Measurements from ENCODE around the gene SEPTIN8. TPM values are rescaled to one million over a fixed set of nuclear protein-coding genes. Genes with fewer than 3 reads are reported as not detected.

SEPTIN8 gene
- total and polyA plus RNA-seq, 8 donors: 15.5 to 47.3 (median 32.3) TPM

- peak in 1 of 2 donors; percentile 83 for DNase-seq
- no peaks in the 10 kb centered on the region for H3K27me3 ChIP-seq
- 72 to 81% (median 78%) methylated on average over 13 of the region's 13 CpGs for WGBS, 5 donors
- peaks cover 54 to 91% (median 76%) of the 10 kb centered on the region in 4 donors for H3K36me3 ChIP-seq
- TF ChIP-seq POLR2A (IDR thresholded peaks at IDR 0.05): no peak
- no peak for TF ChIP-seq EP300 (IDR thresholded peaks at IDR 0.05)
- no peak for TF ChIP-seq CTCF (IDR thresholded peaks at IDR 0.05)
- TF ChIP-seq POLR2AphosphoS5 (IDR thresholded peaks at IDR 0.05): no peak
- no peak overlapping the region for H3K4me3 ChIP-seq
- intact Hi-C loops (cut with DNase I; ENCODE audit: low total_unique reads): no loop called here
- no peak overlapping the region for H3K27ac ChIP-seq
- no peaks in the 10 kb centered on the region for H3K9me3 ChIP-seq
- no peaks in the 10 kb centered on the region for H3K4me1 ChIP-seq
Observed at GRCh38 chr5:132759114-132760048, 17.7 kb downstream of the SEPTIN8 start.

- Histone ChIP-seq H3K4me1 (peaks cover 0 to 3% (median 1%) of the 10 kb centered on the region in 4 donors), H3K4me3 (no peak overlapping the region), H3K27me3 (no peaks in the 10 kb centered on the region), H3K36me3 (peaks cover 45 to 81% (median 67%) of the 10 kb centered on the region in 4 donors), H3K27ac (no peak overlapping the region), H3K9me3 (no peaks in the 10 kb centered on the region)
- intact Hi-C loops (cut with DNase I; ENCODE audit: low total_unique reads): no loop called here
- DNase-seq: no peak
- TF ChIP-seq POLR2AphosphoS5 (IDR thresholded peaks at IDR 0.05) (no peak), EP300 (IDR thresholded peaks at IDR 0.05) (no peak), POLR2A (IDR thresholded peaks at IDR 0.05) (no peak), CTCF (IDR thresholded peaks at IDR 0.05) (no peak)
- 68 to 83% (median 73%) methylated on average over 13 of the region's 13 CpGs for WGBS, 5 donors
Observed at GRCh38 chr5:132758451-132758850, 18.6 kb downstream of the SEPTIN8 start.

- no peak overlapping the region for H3K27ac ChIP-seq
- TF ChIP-seq POLR2AphosphoS5 (IDR thresholded peaks at IDR 0.05) (no peak), POLR2A (IDR thresholded peaks at IDR 0.05) (no peak), CTCF (IDR thresholded peaks at IDR 0.05) (no peak), EP300 (IDR thresholded peaks at IDR 0.05) (no peak)
- DNase-seq: no peak
- 85 to 91% (median 87%) methylated on average over 3 to 5 of the region's 5 CpGs for WGBS, 5 donors
- intact Hi-C loops (cut with DNase I; ENCODE audit: low total_unique reads): no loop called here
- peaks cover 0 to 6% (median 4%) of the 10 kb centered on the region in 4 donors for H3K4me1 ChIP-seq
- no peaks in the 10 kb centered on the region for H3K9me3 ChIP-seq
- H3K27me3 ChIP-seq: no peaks in the 10 kb centered on the region
- peaks cover 34 to 68% (median 50%) of the 10 kb centered on the region in 4 donors for H3K36me3 ChIP-seq
- H3K4me3 ChIP-seq: no peak overlapping the region
Observed at GRCh38 chr5:132756542-132756941, 20.5 kb downstream of the SEPTIN8 start.

- Histone ChIP-seq H3K4me1 (peaks cover 0 to 6% (median 4%) of the 10 kb centered on the region in 4 donors), H3K27me3 (no peaks in the 10 kb centered on the region), H3K36me3 (peaks cover 23 to 55% (median 34%) of the 10 kb centered on the region in 4 donors), H3K9me3 (no peaks in the 10 kb centered on the region), H3K27ac (no peak overlapping the region), H3K4me3 (no peak overlapping the region)
- intact Hi-C loops (cut with DNase I; ENCODE audit: low total_unique reads): no loop called here
- DNase-seq: peak in 1 of 2 donors; percentile 62
- no peak for TF ChIP-seq POLR2A (IDR thresholded peaks at IDR 0.05)
Observed at GRCh38 chr5:132754947-132755346, 22.1 kb downstream of the SEPTIN8 start.

- H3K4me3 ChIP-seq: no peak overlapping the region
- no peaks in the 10 kb centered on the region for H3K9me3 ChIP-seq
- H3K27me3 ChIP-seq: no peaks in the 10 kb centered on the region
- no peak overlapping the region for H3K27ac ChIP-seq
- DNase-seq: no peak
- TF ChIP-seq POLR2AphosphoS5 (IDR thresholded peaks at IDR 0.05) (no peak), EP300 (IDR thresholded peaks at IDR 0.05) (no peak), CTCF (IDR thresholded peaks at IDR 0.05) (no peak), POLR2A (IDR thresholded peaks at IDR 0.05) (no peak)
- H3K4me1 ChIP-seq: peaks cover 0 to 6% (median 4%) of the 10 kb centered on the region in 4 donors
- H3K36me3 ChIP-seq: peaks cover 17 to 47% (median 26%) of the 10 kb centered on the region in 4 donors
- WGBS, 5 donors: 94 to 96% (median 96%) methylated on average over 4 of the region's 4 CpGs
- intact Hi-C loops (cut with DNase I; ENCODE audit: low total_unique reads): no loop called here
Observed at GRCh38 chr5:132754111-132754510, 22.9 kb downstream of the SEPTIN8 start.
